GM13976 (cell line): ENCODE data around the gene SLC25A19.

Source experiments
- DNase-seq: peaks from one replicate; pipeline ENCODE4 v3.0.0; 2012; ENCODE audit warnings: low spot score
- in situ Hi-C: fragments of 300-500 bp; cut with MboI; formaldehyde crosslinking; loops from one replicate; pipeline ENCODE4 v1.12.0; 2022; ENCODE audit warnings: low sequenced_read_pairs, mixed read lengths, inconsistent platforms; ENCODE audit not compliant: unreplicated experiment
- TF ChIP-seq, protein P1 (sequence below): IDR thresholded peaks from 2 replicates; pipeline ENCODE4 v1.5.1; 2012; ENCODE audit warnings: borderline replicate concordance, mild to moderate bottlenecking; ENCODE audit not compliant: insufficient read depth; ENCODE audit errors: extremely low read depth, missing control alignments, control extremely low read depth

Gene SLC25A19

GRCh38 chr17:75241996-75242460, 47.2 kb downstream of the SLC25A19 start:
- in situ Hi-C loops = no loop called here
- no peak for DNase-seq
- TF ChIP-seq, protein P1, sequence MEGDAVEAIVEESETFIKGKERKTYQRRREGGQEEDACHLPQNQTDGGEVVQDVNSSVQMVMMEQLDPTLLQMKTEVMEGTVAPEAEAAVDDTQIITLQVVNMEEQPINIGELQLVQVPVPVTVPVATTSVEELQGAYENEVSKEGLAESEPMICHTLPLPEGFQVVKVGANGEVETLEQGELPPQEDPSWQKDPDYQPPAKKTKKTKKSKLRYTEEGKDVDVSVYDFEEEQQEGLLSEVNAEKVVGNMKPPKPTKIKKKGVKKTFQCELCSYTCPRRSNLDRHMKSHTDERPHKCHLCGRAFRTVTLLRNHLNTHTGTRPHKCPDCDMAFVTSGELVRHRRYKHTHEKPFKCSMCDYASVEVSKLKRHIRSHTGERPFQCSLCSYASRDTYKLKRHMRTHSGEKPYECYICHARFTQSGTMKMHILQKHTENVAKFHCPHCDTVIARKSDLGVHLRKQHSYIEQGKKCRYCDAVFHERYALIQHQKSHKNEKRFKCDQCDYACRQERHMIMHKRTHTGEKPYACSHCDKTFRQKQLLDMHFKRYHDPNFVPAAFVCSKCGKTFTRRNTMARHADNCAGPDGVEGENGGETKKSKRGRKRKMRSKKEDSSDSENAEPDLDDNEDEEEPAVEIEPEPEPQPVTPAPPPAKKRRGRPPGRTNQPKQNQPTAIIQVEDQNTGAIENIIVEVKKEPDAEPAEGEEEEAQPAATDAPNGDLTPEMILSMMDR = no peak

GRCh38 chr17:75241502-75241901, 47.7 kb downstream of the SLC25A19 start:
- TF ChIP-seq, protein P1 = no peak
- in situ Hi-C loops = no loop called here
- no peak for DNase-seq

GRCh38 chr17:75241143-75241430, 48.1 kb downstream of the SLC25A19 start:
- TF ChIP-seq, protein P1 = no peak
- in situ Hi-C loops = no loop called here
- no peak for DNase-seq

GRCh38 chr17:75240394-75241142, 48.7 kb downstream of the SLC25A19 start:
- in situ Hi-C loops = no loop called here

DNA sequence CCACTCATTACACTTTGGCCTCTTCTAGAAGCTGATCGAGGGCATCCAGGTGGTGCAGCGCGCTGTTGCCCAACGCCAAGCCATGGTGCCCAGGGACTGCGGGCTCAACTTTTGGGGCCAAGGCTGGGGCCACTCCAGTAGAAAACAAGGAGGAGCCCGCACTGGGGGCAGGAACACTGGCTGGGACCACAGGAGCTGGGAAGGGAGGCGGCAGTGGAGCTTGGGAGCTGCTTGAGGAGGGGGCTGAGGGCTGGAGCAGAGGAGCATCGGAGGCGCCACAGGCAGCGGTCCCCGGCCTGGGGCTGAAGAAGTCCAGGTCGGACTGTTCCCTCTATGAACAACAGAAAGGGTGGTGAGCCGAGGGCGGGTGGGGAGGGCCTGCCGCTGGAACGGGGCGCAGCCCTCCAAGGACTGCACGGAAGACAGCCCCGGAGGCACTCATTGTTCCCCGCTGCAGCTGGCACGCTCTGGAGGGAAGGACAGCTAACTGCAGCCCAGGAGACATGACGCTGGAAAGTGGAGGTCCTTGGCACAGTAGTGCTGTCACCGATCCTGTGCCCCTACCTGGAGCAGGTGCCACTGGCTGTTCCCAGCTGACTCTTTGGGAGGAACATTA, 49.3 kb downstream of the SLC25A19 start:
- TF ChIP-seq, protein P1 = no peak
- DNase-seq = no peak
- in situ Hi-C loops = no loop called here

More at GRCh38 chr17:75240394-75241142, 48.7 kb downstream of the SLC25A19 start:
- DNase-seq = peak; percentile 67
- TF ChIP-seq, protein P1 = peak; percentile 72

- DNase-seq = no peak
- TF ChIP-seq, protein P1 = no peak
- in situ Hi-C loops = no loop called here
These were observed 50.0 kb downstream of the SLC25A19 start for GRCh38 chr17:75239214-75239613.
